Esophagus (tissue), 2 donors: ENCODE measurements around the gene SLC7A9. TPM values are rescaled to one million over a fixed set of nuclear protein-coding genes. Genes with fewer than 3 reads are reported as not detected.

Source experiments
- H3K27ac ChIP-seq, 2 donors: one replicate each; pipeline ENCODE4 v1.5.1; 2013; ENCODE audit warnings: low read depth in 2 of 2, mild to moderate bottlenecking in 2 of 2, inconsistent platforms in 1 of 2, low read length in 1 of 2, moderate library complexity in 1 of 2
- H3K27me3 ChIP-seq, 2 donors: one replicate each; pipeline ENCODE4 v1.6.1; 2013; ENCODE audit warnings: low read length in 2 of 2, control low read depth in 1 of 2, mild to moderate bottlenecking in 1 of 2; ENCODE audit not compliant: insufficient read depth in 2 of 2, control insufficient read depth in 1 of 2
- H3K36me3 ChIP-seq, 2 donors: one replicate each; pipeline ENCODE4 v1.6.1; 2013; ENCODE audit warnings: low read length in 1 of 2; ENCODE audit not compliant: control insufficient read depth in 2 of 2, insufficient read depth in 2 of 2
- H3K4me1 ChIP-seq, 2 donors: one replicate each; pipeline ENCODE4 v1.6.1; 2013; ENCODE audit warnings: low read length in 1 of 2; ENCODE audit not compliant: control insufficient read depth in 2 of 2, insufficient read depth in 2 of 2
- H3K4me3 ChIP-seq, 2 donors: one replicate each; pipeline ENCODE4 v1.5.1; 2013; ENCODE audit warnings: low read length in 2 of 2, mild to moderate bottlenecking in 2 of 2, low read depth in 1 of 2, moderate library complexity in 1 of 2
- H3K9me3 ChIP-seq, 2 donors: one replicate each; pipeline ENCODE4 v1.6.1; 2013; ENCODE audit warnings: mild to moderate bottlenecking in 2 of 2, low read depth in 1 of 2, low read length in 1 of 2, moderate library complexity in 1 of 2; ENCODE audit not compliant: control insufficient read depth in 2 of 2, insufficient read depth in 1 of 2
- WGBS, 2 donors: extraction: QIAGEN DNeasy Blood & Tissue Kit; methylation state at CpG; one replicate each; pipeline ENCODE4 v1.1.7; 2013; 5-methylcytosine and 5-hydroxymethylcytosine counted together
- polyA plus RNA-seq, 2 donors: library from polyadenylated mRNA; stranded (reverse); fragments of 200-250 nt; gene quantifications; one replicate each; pipeline ENCODE4 v1.2.3, GENCODE V29; 2013
- donor health status: healthy with polysubstance abuse.
- donor health status: Bipolar disorder and iron deficiency.

The SLC7A9 gene
- polyA plus RNA-seq, 2 donors, result 0.16 to 0.33 TPM

- Histone ChIP-seq H3K4me1 (no peaks in the 10 kb centered on the region), H3K9me3 (no peaks in the 10 kb centered on the region), H3K4me3 (no peak overlapping the region), H3K27me3 (no peaks in the 10 kb centered on the region), H3K27ac (no peak overlapping the region), H3K36me3 (peaks cover 0 to 7% of the 10 kb centered on the region in 2 donors)
- 79 to 84% methylated on average over 7 of the region's 7 CpGs for WGBS, 2 donors
Measured at GRCh38 chr19:32908641-32909190, 39.1 kb upstream of the SLC7A9 start.

GRCh38 chr19:32902448-32902847 lies 32.9 kb upstream of the SLC7A9 start:
- Histone ChIP-seq H3K27ac (no peak overlapping the region), H3K4me3 (no peak overlapping the region), H3K36me3 (peaks cover 3 to 6% of the 10 kb centered on the region in 2 donors), H3K27me3 (no peaks in the 10 kb centered on the region), H3K9me3 (no peaks in the 10 kb centered on the region), H3K4me1 (no peaks in the 10 kb centered on the region)
- 76 to 85% methylated on average over 7 of the region's 7 CpGs for WGBS, 2 donors

GRCh38 chr19:32901504-32902161 lies 32.1 kb upstream of the SLC7A9 start:
- Histone ChIP-seq H3K27me3 (no peaks in the 10 kb centered on the region), H3K4me3 (no peak overlapping the region), H3K4me1 (no peaks in the 10 kb centered on the region), H3K27ac (no peak overlapping the region), H3K9me3 (no peaks in the 10 kb centered on the region), H3K36me3 (peaks cover 3 to 6% of the 10 kb centered on the region in 2 donors)
- WGBS, 2 donors, result 87 to 89% methylated on average over 5 of the region's 5 CpGs

GRCh38 chr19:32896516-32897214 lies 27.1 kb upstream of the SLC7A9 start:
- Histone ChIP-seq H3K27me3 (no peaks in the 10 kb centered on the region), H3K36me3 (peaks cover 0 to 3% of the 10 kb centered on the region in 2 donors), H3K4me1 (no peaks in the 10 kb centered on the region), H3K27ac (no peak overlapping the region), H3K9me3 (peaks cover 3 to 6% of the 10 kb centered on the region in 2 donors), H3K4me3 (no peak overlapping the region)
- WGBS, 2 donors, result 100% methylated on average over 1 of the region's 1 CpG

- Histone ChIP-seq H3K27ac (no peak overlapping the region), H3K36me3 (peaks cover 0 to 4% of the 10 kb centered on the region in 2 donors), H3K27me3 (no peaks in the 10 kb centered on the region), H3K9me3 (peaks cover 3 to 9% of the 10 kb centered on the region in 2 donors), H3K4me3 (no peak overlapping the region), H3K4me1 (peaks cover 0 to 2% of the 10 kb centered on the region in 2 donors)
- 86 to 87% methylated on average over 3 of the region's 3 CpGs for WGBS, 2 donors
Measured at GRCh38 chr19:32895384-32895783, 25.8 kb upstream of the SLC7A9 start.

GRCh38 chr19:32891609-32892008 lies 22.0 kb upstream of the SLC7A9 start:
- 95 to 96% methylated on average over 2 of the region's 2 CpGs for WGBS, 2 donors
- H3K36me3 ChIP-seq, result peaks cover 0 to 6% of the 10 kb centered on the region in 2 donors
- no peak overlapping the region for H3K4me3 ChIP-seq
- no peaks in the 10 kb centered on the region for H3K27me3 ChIP-seq
- H3K9me3 ChIP-seq, result peaks cover 3 to 9% of the 10 kb centered on the region in 2 donors
- H3K27ac ChIP-seq, result no peak overlapping the region
- H3K4me1 ChIP-seq, result peaks cover 0 to 2% of the 10 kb centered on the region in 2 donors

GRCh38 chr19:32890841-32891240 lies 21.3 kb upstream of the SLC7A9 start:
- peaks cover 3 to 9% of the 10 kb centered on the region in 2 donors for H3K9me3 ChIP-seq
- 97% methylated on average over 10 of the region's 10 CpGs for WGBS, 2 donors
- peaks cover 0 to 2% of the 10 kb centered on the region in 2 donors for H3K4me1 ChIP-seq
- peaks cover 0 to 6% of the 10 kb centered on the region in 2 donors for H3K36me3 ChIP-seq
- H3K4me3 ChIP-seq, result no peak overlapping the region
- no peak overlapping the region for H3K27ac ChIP-seq
- H3K27me3 ChIP-seq, result no peaks in the 10 kb centered on the region

GRCh38 chr19:32890326-32890725 lies 20.8 kb upstream of the SLC7A9 start:
- H3K27me3 ChIP-seq, result no peaks in the 10 kb centered on the region

GRCh38 chr19:32889137-32889934 lies 19.8 kb upstream of the SLC7A9 start:
- Histone ChIP-seq H3K4me1 (peaks cover 0 to 2% of the 10 kb centered on the region in 2 donors), H3K4me3 (no peak overlapping the region), H3K27me3 (no peaks in the 10 kb centered on the region), H3K36me3 (peaks cover 0 to 6% of the 10 kb centered on the region in 2 donors), H3K9me3 (peaks cover 3 to 9% of the 10 kb centered on the region in 2 donors), H3K27ac (no peak overlapping the region)
- 94 to 96% methylated on average over 11 of the region's 11 CpGs for WGBS, 2 donors

More at GRCh38 chr19:32890326-32890725, 20.8 kb upstream of the SLC7A9 start:
- Histone ChIP-seq H3K9me3 (peaks cover 3 to 9% of the 10 kb centered on the region in 2 donors), H3K27ac (no peak overlapping the region), H3K4me3 (no peak overlapping the region), H3K4me1 (peaks cover 0 to 2% of the 10 kb centered on the region in 2 donors), H3K36me3 (peaks cover 0 to 6% of the 10 kb centered on the region in 2 donors)
- 96 to 98% methylated on average over 13 of the region's 13 CpGs for WGBS, 2 donors
